Sciatic nerve (tissue), 2 donors: ENCODE results near the gene ANAPC16. TPM values are rescaled to one million over a fixed set of nuclear protein-coding genes. Genes with fewer than 3 reads are reported as not detected.

ENCODE experiments used
- ATAC-seq: fragments of 200-7000 bp; cut with Tn5 transposase; one replicate; pipeline ENCODE4 v1.9.1; 2020; ENCODE audit warnings: mild to moderate bottlenecking, moderate library complexity
- DNase-seq: peaks from one replicate; pipeline ENCODE4 v3.0.0-alpha.2; 2020; ENCODE audit warnings: low spot score
- intact Hi-C: fragments of 100-400 bp; cut with DNase I; formaldehyde crosslinking; loops from one replicate; pipeline ENCODE4 v1.14.2; 2022
- total RNA-seq: library from RNA; stranded (reverse); fragmentation: NEBNext Ultra II Directional; extraction: Animal tissue kit (Norgen Biotek cat#: 25700); gene quantifications from one replicate; pipeline ENCODE4 v1.2.1, GENCODE V29; 2021
- donor health status: DM: no; HTN: no; CAD: no.
- donor health status: DM: no; HTN: no; CAD: no.

Gene ANAPC16
- total RNA-seq, result 76.1 TPM

DNA sequence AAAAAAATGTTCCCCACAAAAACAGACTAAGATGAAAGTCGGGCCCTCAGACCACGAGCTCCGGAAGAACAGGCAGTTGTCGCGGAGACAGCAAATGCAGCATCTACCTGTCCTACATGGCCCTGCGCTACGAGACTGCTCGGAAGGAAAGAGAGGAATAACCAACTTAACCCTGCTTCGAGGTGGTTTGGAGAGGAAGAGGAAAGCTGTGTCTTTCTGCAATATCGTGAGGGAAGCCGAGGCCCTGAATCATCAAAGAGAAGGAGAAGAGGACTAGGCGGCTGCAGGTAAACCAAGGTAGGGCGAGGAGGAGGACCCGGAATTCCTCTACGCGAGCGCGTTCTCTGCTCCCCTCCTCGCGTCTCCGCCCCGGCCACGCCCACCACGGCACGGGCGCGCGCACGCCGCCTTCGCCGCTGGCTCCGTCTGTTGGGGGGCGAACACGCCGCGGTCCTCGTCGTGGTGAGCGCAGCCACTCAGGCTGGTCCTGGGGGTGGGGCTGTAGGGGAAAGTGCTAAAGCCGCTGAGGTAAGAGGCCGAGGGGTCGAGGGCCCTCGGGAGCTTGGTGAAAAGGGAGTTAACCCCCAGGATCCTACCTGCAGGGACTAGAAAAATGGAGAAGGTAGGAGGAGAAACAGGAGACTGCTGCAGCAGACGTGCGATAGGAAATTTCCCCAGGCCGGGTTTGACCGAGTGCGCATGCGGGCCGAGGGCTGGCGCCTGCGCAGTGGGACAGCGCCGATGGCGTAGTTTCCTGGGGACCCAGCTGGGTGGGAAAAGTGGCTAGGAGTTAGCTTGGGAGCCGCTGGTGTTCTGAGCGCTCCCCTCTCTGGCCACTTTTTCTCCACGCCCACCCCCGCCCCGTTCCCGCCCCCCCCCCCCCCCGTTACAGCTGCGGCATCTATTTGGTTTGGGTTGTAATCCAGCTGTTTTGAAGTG, at the start of gene ANAPC16, which contains the start of gene ASCC1:
TSS of gene ANAPC16 (plus strand) at position 402 of the 939 bp plus-strand sequence. CDS start 7,903 bp downstream, outside the sequence.
TSS of gene ASCC1 (minus strand) at position 666 of the 939 bp plus-strand sequence. CDS start 2,978 bp downstream, outside the sequence.
- DNase-seq, result peak; percentile 95
- intact Hi-C loops, result loop anchor here (10.0 kb wide), 1 partner anchor 119 kb away; no protein-coding TSS in a partner anchor
- peak; percentile 97 for ATAC-seq

DNA sequence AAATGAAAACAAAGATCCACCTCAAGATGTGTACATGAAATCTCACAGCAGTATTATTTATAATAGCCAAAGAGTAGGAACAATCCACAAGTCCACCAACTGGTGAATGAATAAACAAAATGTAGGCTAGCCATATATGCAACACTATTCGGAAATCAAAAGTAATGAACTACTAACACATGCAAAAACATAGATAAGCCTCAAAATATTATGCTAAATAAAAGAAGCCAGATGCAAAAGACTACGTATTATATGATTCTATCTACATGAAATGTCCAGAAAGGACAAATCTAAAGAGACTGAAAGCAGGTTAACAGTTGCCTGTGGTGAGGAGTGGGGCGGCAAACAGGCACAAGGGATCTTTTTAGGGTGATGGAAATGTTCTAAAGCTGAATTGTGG, 48.7 kb upstream of the ANAPC16 start:
- intact Hi-C loops, result no loop called here
- ATAC-seq, result no peak
- no peak for DNase-seq

DNA sequence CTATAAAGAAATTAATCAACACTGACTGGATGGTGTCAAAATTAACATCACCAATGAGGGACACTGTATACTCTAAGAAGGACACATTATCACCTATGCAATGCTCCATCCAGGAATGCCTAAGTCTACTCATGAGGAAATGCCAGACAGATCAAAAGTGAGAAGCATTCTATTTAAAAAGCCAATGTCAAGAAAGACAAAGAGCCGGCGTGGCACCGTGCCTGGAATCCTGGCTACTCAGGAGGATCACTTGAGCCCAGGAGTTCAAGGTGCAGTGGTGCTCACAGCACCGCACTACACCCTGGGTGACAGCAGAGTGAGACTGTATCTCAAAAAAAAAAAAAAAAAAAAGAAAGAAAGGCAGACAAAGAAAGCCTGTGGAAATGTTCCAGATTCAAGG, 45.5 kb upstream of the ANAPC16 start:
- ATAC-seq (no peak), DNase-seq (no peak)
- intact Hi-C loops, result no loop called here

DNA sequence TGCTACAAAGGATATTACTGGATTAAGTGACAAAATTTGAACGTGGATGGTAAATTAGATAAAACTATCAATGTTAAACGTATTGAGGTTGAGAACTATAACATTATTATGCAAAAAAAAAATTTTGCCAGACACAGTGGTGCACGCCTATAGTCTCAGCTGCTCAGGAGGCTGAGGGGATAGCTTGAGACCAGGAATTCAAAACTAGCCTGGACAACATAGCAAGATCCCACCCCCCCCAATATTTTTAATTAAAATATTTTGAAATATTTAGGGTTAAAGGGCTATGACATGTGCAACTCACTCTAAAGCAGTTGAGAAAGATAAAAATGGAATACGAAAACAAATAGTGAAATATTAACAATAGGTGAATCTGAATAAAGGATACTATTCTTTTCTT, 45.1 kb upstream of the ANAPC16 start:
- ATAC-seq (no peak), DNase-seq (no peak)
- intact Hi-C loops, result no loop called here

DNA sequence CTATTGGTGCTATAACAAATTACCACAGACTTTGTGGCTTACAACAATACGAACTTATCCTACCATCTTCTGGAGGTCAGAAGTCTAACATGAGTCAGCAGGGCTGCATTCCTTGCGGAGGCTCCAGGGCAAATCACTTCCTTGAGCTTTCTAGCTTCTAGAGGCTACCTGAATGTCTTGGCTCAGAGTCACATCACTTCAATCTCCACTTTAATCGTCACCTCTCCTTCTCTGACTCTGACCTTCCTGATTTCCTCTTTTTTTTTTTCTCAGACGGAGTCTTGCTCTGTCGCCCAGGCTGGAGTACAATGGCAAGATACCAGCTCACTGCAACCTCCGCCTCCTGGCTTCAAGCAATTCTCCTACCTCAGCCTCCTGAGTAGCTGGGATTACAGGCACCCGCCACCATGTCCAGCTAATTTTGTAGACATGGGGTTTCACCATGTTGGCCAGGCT, 44.6 kb upstream of the ANAPC16 start:
- intact Hi-C loops, result no loop called here
- no peak for ATAC-seq

DNA sequence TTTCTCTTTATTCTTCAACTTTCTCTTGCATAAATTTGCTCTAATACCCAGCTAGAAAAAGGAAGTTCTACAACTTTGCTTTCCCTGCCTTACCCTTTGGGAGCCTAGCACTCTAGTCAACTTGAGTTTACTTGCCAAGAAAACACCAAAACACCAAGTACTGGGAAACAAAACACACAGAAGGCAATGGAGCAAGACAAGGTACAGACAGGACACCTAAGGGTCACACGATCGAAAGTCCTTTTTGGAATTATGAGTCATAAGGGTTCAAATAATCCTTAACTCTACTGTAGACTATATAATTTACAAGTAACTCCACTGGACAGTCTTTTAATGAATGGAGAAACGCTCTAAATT, 42.6 kb upstream of the ANAPC16 start:
- no peak for DNase-seq
- ATAC-seq, result no peak
- intact Hi-C loops, result no loop called here

More for the DNA sequence above, 44.6 kb upstream of the ANAPC16 start:
- DNase-seq, result no peak

DNA sequence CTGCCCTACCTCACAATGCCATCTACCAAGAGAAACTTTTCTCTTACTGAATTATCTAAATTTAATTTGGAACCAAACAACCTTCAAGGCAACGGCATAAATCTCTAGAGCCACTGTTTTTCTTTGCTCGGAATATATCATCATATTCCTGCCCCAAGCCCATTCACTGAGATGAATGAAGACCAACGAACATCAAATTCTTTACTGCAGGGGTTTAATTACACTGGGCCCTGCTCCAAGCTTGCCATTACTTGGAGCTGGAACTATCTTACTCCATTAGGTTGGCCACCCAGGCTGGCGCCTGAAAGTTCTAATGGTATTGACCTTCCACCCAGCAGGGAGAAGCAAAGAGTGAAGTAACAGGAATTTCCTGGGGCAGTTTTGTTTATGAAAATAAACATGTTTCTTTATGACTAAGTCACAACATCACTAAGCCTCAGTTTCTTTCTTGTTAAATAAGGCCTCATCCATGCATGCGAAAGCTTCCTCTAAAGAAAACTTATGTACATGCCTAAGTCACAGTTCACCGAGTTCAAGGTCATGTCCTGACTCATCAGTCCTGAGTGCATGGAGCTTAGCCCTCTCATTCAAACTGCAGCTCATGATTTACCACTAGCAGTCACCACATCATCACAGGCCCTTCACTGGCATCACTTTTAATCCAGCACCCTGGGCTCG, 42.1 kb upstream of the ANAPC16 start:
- DNase-seq, result no peak
- no peak for ATAC-seq

DNA sequence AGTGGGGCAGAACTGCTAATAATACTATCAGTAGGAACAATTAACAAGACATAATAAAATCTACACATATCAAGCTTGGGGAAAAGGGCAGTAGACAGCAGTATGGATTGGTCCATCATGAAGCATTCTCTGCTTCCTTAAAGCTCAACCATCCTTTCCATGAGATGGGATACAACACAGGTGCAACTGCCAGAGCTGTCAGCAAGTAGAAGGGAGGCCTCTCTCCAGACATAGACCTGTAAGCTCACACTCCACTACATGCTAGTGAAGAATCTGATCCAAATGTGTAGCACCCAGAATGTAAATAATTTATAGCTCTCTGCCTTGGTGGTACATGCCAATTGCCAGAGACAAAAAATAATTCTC, 41.5 kb upstream of the ANAPC16 start:
- ATAC-seq (no peak), DNase-seq (no peak)
- intact Hi-C loops, result no loop called here

More for the DNA sequence above, 42.1 kb upstream of the ANAPC16 start:
- intact Hi-C loops, result no loop called here

DNA sequence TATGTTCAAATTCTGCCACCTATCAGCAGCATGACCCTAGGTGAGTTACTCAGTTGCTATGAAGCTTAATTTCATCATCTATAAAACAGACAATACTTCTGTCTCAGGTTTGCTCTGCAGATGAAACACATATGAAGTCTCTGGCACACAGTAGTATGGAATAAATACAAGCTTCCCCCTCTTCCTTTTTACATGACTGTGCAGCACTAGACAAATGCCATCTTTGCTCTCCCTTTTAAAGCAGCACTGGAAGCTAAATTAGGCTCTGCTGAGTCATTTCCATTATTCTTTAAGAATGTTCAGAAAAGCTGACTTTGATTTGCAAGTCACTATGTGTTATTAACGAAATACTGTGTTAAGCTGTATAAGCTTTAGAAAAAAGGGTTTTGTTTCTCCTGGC, 40.7 kb upstream of the ANAPC16 start:
- ATAC-seq, result no peak
- intact Hi-C loops, result no loop called here
- DNase-seq, result no peak

DNA sequence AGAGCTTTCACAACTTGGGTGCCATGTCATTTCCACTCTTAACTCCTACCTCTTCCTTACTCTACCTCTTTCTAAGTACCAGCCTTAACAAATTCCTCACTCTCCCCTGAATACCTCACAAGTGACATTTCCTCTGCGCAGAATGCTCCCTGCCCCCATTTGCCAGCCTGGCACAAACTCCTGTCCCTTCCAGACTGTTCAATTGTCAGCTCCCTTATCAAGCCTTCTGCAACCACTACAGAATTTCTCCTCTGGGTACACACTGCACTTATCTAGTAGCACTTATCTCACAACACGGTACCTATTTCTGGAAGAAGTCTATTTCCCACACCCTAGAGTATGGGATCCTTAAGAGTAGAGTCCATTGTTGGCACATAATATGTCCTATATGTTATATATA, 39.1 kb upstream of the ANAPC16 start:
- intact Hi-C loops, result no loop called here
- DNase-seq, result no peak
- no peak for ATAC-seq

DNA sequence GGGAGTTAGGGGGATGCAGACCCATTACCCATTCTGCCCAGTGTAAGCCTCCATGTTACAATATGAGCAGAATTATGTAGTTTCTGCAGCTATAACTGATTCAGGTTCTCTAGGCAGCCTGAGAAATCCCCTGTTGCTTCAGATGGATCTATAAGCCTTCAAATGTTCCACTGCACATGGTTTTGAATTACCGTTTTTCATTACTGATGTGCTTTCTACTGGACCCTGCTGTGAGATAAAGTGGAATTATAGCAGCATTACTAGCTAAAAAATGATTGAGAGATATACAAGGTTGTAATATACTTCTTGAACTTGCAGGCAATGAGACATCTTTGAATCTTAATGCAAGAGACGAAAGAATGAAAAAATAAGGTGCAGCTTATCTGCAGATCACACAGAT, 38.4 kb upstream of the ANAPC16 start:
- DNase-seq (no peak), ATAC-seq (no peak)

DNA sequence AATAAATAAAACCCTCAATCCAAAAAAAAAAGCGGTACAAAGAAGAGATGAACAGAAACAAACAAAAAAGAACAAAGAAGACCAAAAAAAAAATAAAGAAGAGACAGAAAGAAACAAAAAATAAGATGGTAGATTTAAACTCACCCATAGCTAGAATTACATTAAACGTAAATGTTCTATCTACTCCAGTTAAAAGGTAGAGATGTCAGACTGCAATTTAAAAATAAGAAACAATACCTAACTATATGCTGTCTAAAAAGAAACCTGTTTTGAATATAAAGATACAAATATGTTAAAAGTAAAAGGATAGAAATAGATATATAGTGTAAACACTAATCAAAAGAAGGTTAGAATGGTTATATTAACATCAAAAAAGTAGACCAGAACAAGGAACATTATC, 31.7 kb upstream of the ANAPC16 start:
- ATAC-seq (no peak), DNase-seq (no peak)
- intact Hi-C loops, result no loop called here

More for the DNA sequence above, 38.4 kb upstream of the ANAPC16 start:
- intact Hi-C loops, result no loop called here

DNA sequence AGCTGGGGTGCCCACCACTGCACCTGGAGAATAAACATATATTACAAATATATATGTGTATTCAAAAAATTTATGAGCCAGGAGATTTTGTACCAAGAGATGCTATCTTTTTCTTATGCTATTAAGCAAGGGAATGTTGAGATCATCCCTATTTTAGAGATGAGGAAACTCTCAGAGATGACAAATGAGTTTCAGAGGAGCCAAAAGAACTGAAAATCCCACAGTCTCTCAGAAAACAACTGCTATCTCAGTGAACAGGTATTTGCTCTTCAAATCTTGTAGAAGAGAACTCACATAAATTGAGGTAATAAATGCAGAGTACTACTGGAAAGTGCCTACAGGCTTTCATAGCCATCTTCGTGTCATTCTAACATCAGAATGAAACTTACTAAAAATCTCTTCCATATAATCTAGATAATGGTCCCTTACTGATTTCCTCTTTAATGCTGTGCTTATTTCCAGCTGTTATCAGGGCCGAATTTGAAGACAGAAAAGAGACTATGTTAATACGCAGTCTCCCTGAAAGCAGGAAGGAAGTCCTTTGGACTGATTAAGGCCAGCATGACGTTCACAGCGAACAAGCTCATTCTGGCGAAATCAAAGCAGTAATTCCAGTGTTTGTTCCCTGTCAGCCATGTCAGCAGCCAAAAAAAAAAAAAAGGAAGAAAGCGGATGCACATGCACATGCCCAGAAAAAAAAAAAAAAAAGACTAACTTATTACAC, 29.4 kb upstream of the ANAPC16 start:
- ATAC-seq (peak; percentile 93), DNase-seq (no peak)
- intact Hi-C loops, result no loop called here

DNA sequence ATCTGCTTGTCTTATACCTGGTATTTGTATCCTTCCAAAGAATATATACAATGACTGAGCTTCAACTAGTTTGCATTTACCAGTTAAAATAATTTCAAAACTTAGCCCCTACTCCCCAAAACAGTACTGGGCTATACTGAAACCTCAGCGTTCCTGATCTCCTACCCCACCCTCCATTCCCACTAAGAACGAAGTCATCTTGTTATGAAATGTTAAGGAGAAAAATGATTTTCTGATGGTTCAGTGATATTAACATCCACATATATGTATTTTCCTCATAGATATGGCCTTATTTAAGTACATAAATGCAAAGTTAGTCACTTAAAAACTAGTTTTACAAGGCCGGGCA, 28.9 kb upstream of the ANAPC16 start:
- ATAC-seq, result no peak
- no peak for DNase-seq
- intact Hi-C loops, result no loop called here

DNA sequence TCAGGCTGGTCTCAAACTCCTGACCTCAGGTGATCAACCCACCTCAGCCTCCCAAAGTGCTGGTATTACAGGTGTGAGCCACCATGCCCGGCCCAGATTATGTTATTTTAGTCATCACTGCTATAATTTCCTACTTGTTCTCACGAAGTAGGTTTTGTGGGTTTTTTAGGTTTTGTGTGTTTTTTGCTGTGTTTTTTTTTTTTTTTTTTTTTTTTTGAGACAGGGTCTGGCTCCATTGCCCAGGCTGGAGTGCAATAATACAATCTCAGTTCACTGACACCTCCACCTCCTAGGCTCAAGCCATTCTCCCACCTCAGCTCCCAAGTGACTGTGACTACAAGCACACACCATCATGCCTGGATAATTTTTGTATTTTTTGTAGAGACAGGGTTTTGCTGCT, 20.9 kb upstream of the ANAPC16 start:
- intact Hi-C loops, result no loop called here
- ATAC-seq (no peak), DNase-seq (no peak)

DNA sequence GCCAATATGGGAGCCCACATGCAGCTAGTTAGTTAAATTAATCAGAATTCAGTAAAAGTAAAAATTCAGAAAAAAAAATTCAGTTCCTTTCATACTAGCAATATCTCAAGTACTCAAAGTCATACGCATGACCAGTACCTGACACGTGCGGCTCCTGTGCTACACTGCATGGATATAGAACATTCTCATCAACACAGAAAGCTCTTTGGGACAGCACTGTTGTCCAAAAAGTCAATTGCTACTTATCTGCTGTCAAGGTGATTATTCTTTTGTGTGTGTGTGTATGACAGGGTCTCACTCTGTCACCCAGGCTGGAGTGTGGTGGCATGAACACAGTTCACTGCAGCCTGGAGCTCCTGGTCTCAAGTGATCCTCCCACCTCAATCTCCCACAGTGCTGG, 14.9 kb upstream of the ANAPC16 start:
- DNase-seq, result no peak
- no peak for ATAC-seq
- intact Hi-C loops, result loop anchor here (2.0 kb wide), 1 partner anchor 42 kb away; no protein-coding TSS in a partner anchor

DNA sequence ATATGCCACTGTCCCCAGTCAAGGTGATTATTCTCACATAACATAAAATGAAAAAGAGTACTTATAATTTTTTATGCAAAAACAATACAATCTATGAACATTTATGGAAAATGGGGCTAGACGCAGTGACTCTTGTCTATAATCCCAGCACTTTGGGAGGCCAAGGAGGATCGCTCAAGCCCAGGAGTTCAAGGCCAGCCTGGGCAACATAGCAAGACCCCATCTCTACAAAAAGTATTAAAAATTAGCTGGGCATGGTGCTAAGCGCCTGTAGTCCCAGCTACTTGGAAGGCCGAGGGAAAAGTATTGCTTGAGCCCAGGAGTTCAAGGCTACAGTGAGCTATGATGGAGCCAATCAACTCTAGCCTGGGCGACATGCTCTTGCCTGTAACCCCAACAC, 14.5 kb upstream of the ANAPC16 start:
- intact Hi-C loops, result loop anchor here (2.0 kb wide), 1 partner anchor 42 kb away; no protein-coding TSS in a partner anchor
- DNase-seq (no peak), ATAC-seq (no peak)

DNA sequence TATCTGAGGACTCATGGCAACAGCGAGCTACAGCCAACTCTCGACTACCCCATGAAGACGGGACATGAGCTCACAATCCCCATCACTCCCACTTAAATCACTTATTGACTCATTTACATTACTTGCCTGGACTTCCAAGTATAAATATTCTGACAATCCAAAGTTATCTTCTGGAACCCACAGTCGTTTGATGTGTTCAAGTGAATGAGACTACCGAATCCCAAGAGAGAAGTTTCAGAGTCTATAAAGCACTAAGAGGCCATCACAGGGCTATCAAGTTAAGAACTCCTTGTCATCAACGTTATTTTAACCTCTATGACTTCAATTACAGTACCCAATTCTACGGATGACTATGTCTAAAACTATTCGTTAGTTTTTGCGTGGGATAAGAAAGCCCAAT, 11.5 kb upstream of the ANAPC16 start:
- ATAC-seq (no peak), DNase-seq (no peak)
- intact Hi-C loops, result no loop called here

DNA sequence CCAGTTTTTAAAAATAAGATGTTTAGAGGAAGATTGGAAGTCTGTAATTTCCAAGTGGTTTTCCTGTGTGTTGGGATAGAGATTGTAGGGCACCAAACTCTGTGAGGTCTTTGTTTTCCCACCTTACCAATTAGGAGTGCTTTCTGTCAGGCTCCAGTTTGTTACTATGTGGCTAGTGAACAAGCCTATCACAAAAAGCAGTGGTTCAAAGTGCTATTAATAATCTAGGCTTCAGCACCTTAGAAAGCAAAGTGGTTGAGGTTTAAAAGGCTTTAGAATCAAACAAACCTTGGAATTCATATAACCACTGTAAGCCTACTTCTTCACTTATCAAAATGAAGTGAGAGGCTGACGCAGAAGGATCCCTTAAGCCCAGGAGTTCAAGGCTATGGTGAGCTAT, 11.1 kb upstream of the ANAPC16 start:
- intact Hi-C loops, result no loop called here
- DNase-seq (no peak), ATAC-seq (no peak)
